Measurements from ENCODE around the gene CSF3R.

CSF3R gene

GRCh38 chr1:36482724-36483388, at the start of gene CSF3R:
Gene CSF3R, minus strand, starts transcription at chr1:36482913. Its CDS starts 3,417 bp downstream, at chr1:36479496.
- peak; percentile 38 to 47 for DNase-seq

GRCh38 chr1:36531833-36532232, 49.1 kb upstream of the CSF3R start:
- DNase-seq = no peak

GRCh38 chr1:36530791-36531190, 48.1 kb upstream of the CSF3R start:
- no peak for DNase-seq

GRCh38 chr1:36530261-36530660, 47.5 kb upstream of the CSF3R start:
- no peak for DNase-seq

GRCh38 chr1:36529769-36530260, 47.1 kb upstream of the CSF3R start:
- no peak for DNase-seq

- no peak for DNase-seq
Observed at GRCh38 chr1:36528361-36529349, 45.9 kb upstream of the CSF3R start.

- no peak for DNase-seq
Observed at GRCh38 chr1:36525166-36525565, 42.5 kb upstream of the CSF3R start.

- DNase-seq = no peak
Observed at GRCh38 chr1:36524359-36525062, 41.8 kb upstream of the CSF3R start.

- DNase-seq = no peak
Observed at GRCh38 chr1:36523850-36524249, 41.1 kb upstream of the CSF3R start.

- no peak for DNase-seq
Observed at GRCh38 chr1:36523230-36523495, 40.5 kb upstream of the CSF3R start.

- DNase-seq = no peak
Observed at GRCh38 chr1:36522461-36523229, 39.9 kb upstream of the CSF3R start.

- no peak for DNase-seq
Observed at GRCh38 chr1:36522021-36522420, 39.3 kb upstream of the CSF3R start.

GRCh38 chr1:36520771-36521420, 38.2 kb upstream of the CSF3R start:
- DNase-seq = no peak

- DNase-seq = no peak
Observed at GRCh38 chr1:36520056-36520455, 37.3 kb upstream of the CSF3R start.

GRCh38 chr1:36517011-36517771, 34.5 kb upstream of the CSF3R start:
- no peak for DNase-seq

- peak; percentile 11 to 21 for DNase-seq
Observed at GRCh38 chr1:36516372-36517010, 33.8 kb upstream of the CSF3R start.

- DNase-seq = no peak
Observed at GRCh38 chr1:36515315-36516138, 32.8 kb upstream of the CSF3R start.

- DNase-seq = no peak
Observed at GRCh38 chr1:36514501-36514900, 31.8 kb upstream of the CSF3R start.

- no peak for DNase-seq
Observed at GRCh38 chr1:36513676-36514473, 31.2 kb upstream of the CSF3R start.

All from bone marrow (tissue), 2 donors.